Right lobe of liver (tissue), 4 donors: ENCODE measurements around the gene EIF4G1.

ENCODE experiments used
- CTCF ChIP-seq, 4 donors: fragments of 200-600 bp in 3 of 4; fragments of 450-650 bp in 1 of 4; IDR thresholded peaks; one replicate each; pipeline versions ENCODE4 v1.5.1 to v1.8.0; 2016 to 2022; ENCODE audit warnings: antibody characterized with exemption in 4 of 4, mild to moderate bottlenecking in 2 of 4
- POLR2A ChIP-seq: fragments of 450-650 bp; IDR thresholded peaks from one replicate; pipeline ENCODE4 v1.6.1; 2017; ENCODE audit warnings: antibody characterized with exemption, mild to moderate bottlenecking
- donor health status: DM: no; HTN: no; CAD: no.
- donor health status: DM: no; HTN: no; CAD: no.
- donor health status: DM: no; HTN: yes; CAD: no.

- TF ChIP-seq CTCF (IDR thresholded peaks at IDR 0.05) (no peak), POLR2A (no peak)
Observed at GRCh38 chr3:184334470-184335158, 20.2 kb downstream of the EIF4G1 start.
